GM19395 (cell line): ENCODE measurements around the gene SMIM24.
"Not testable (repeated sequence)": the region's sequence is repeated elsewhere in the genome, so short reads cannot be mapped to it uniquely, and the experiment has no call there.

Source experiments
- ATAC-seq: cut with Tn5 transposase; IDR thresholded peaks from one replicate; pipeline ENCODE4 v1.9.1; 2021; ENCODE audit warnings: mild to moderate bottlenecking, moderate library complexity; ENCODE audit not compliant: unreplicated experiment

SMIM24 gene

GRCh38 chr19:3457528-3458228 is 22.6 kb downstream of the SMIM24 start:
- no peak for ATAC-seq

- no peak for ATAC-seq
These were observed 23.3 kb downstream of the SMIM24 start for GRCh38 chr19:3456925-3457527.

- ATAC-seq, result no peak
These were observed 24.2 kb downstream of the SMIM24 start for GRCh38 chr19:3455960-3456601.

- no peak for ATAC-seq
These were observed 24.9 kb downstream of the SMIM24 start for GRCh38 chr19:3455393-3455955.

- ATAC-seq, result no peak
These were observed 25.5 kb downstream of the SMIM24 start for GRCh38 chr19:3454656-3455392.

GRCh38 chr19:3453840-3454239 is 26.5 kb downstream of the SMIM24 start:
- ATAC-seq, result no peak

GRCh38 chr19:3452942-3453214 is 27.4 kb downstream of the SMIM24 start:
- ATAC-seq, result not testable (repeated sequence)

- no peak for ATAC-seq
These were observed 28.0 kb downstream of the SMIM24 start for GRCh38 chr19:3452171-3452941.

GRCh38 chr19:3451451-3451866 is 28.9 kb downstream of the SMIM24 start:
- no peak for ATAC-seq

- ATAC-seq, result no peak
These were observed 29.4 kb downstream of the SMIM24 start for GRCh38 chr19:3450796-3451411.

GRCh38 chr19:3448616-3449334 is 31.6 kb downstream of the SMIM24 start:
- ATAC-seq, result no peak

GRCh38 chr19:3446657-3447056 is 33.7 kb downstream of the SMIM24 start:
- ATAC-seq, result not testable (repeated sequence)

- no peak for ATAC-seq
These were observed 35.6 kb downstream of the SMIM24 start for GRCh38 chr19:3444695-3445234.

- no peak for ATAC-seq
These were observed 36.3 kb downstream of the SMIM24 start for GRCh38 chr19:3443840-3444694.

- ATAC-seq, result no peak
These were observed 37.7 kb downstream of the SMIM24 start for GRCh38 chr19:3442487-3443071.

GRCh38 chr19:3441986-3442329 is 38.4 kb downstream of the SMIM24 start:
- no peak for ATAC-seq

GRCh38 chr19:3441089-3441985 is 39.0 kb downstream of the SMIM24 start:
- ATAC-seq, result no peak
